ENCODE results near the gene CYP8B1. TPM values are rescaled to one million over a fixed set of nuclear protein-coding genes. Genes with fewer than 3 reads are reported as not detected.
"Not testable (repeated sequence)": the region's sequence is repeated elsewhere in the genome, so short reads cannot be mapped to it uniquely, and the experiment has no call there.

CYP8B1 gene
- total RNA-seq, 1 donor from 2014 or later, result not detected

GRCh38 chr3:42886294-42886822 lies 10.7 kb upstream of the CYP8B1 start:
- Mint-ChIP-seq H3K4me1 (ENCODE audit: low read depth) (peaks cover 39% of the 10 kb centered on the region), H3K9me3 (ENCODE audit: low read depth) (peaks cover 4% of the 10 kb centered on the region), H3K27ac (no peak overlapping the region), H3K27me3 (no peaks in the 10 kb centered on the region), H3K4me3 (ENCODE audit: low read depth) (no peak overlapping the region), H3K36me3 (ENCODE audit: insufficient read depth) (no peaks in the 10 kb centered on the region)
- no peak for TF ChIP-seq CTCF (IDR thresholded peaks at IDR 0.05; ENCODE audit: unreplicated experiment)
- DNase-seq (ENCODE audit: low spot score, unreplicated experiment), result no peak

DNA sequence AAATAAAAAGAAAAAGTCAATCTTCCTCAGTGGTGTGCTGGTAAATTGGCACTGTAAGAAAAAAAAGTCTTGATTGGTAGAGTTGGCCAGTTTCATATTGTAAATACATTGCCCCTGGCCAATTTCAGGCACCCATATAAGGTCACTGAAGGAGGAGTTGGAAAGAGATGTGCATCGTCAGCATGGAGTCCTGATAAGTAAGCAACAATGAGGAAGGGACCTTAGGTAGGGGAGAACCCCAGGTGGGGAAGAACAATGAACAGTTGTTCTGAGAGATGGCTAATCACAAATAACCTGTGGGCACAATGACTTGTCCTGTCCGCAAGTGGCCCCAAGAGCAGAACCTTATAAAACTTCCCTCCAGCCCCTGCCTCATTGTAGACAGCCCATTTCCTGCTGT lies 8.6 kb upstream of the CYP8B1 start:
- Mint-ChIP-seq H3K27ac (no peak overlapping the region), H3K4me3 (ENCODE audit: low read depth) (no peak overlapping the region), H3K27me3 (peaks cover 5% of the 10 kb centered on the region), H3K9me3 (ENCODE audit: low read depth) (no peaks in the 10 kb centered on the region), H3K36me3 (ENCODE audit: insufficient read depth) (no peaks in the 10 kb centered on the region), H3K4me1 (ENCODE audit: low read depth) (peaks cover 32% of the 10 kb centered on the region)
- no peak for TF ChIP-seq CTCF (IDR thresholded peaks at IDR 0.05; ENCODE audit: unreplicated experiment)
- DNase-seq (ENCODE audit: low spot score, unreplicated experiment), result no peak

- not testable (repeated sequence) for DNase-seq (ENCODE audit: low spot score, unreplicated experiment); H3K36me3 Mint-ChIP-seq (ENCODE audit: insufficient read depth); H3K27ac Mint-ChIP-seq; H3K27me3 Mint-ChIP-seq; H3K9me3 Mint-ChIP-seq (ENCODE audit: low read depth); H3K4me3 Mint-ChIP-seq (ENCODE audit: low read depth)
- peaks cover 30% of the 10 kb centered on the region for H3K4me1 Mint-ChIP-seq (ENCODE audit: low read depth)
Observed at GRCh38 chr3:42883251-42883930, 7.7 kb upstream of the CYP8B1 start.

- Mint-ChIP-seq H3K4me1 (ENCODE audit: low read depth) (peaks cover 36% of the 10 kb centered on the region), H3K4me3 (ENCODE audit: low read depth) (peak overlapping the region; percentile 82), H3K9me3 (ENCODE audit: low read depth) (no peaks in the 10 kb centered on the region), H3K27me3 (peaks cover 7% of the 10 kb centered on the region), H3K27ac (peak overlapping the region; percentile 83), H3K36me3 (ENCODE audit: insufficient read depth) (no peaks in the 10 kb centered on the region)
- peak; percentile 76 for DNase-seq (ENCODE audit: low spot score, unreplicated experiment)
- peak; percentile 97 for TF ChIP-seq CTCF (IDR thresholded peaks at IDR 0.05; ENCODE audit: unreplicated experiment)
Observed at GRCh38 chr3:42880601-42881451, 5.1 kb upstream of the CYP8B1 start.

GRCh38 chr3:42880183-42880582 lies 4.5 kb upstream of the CYP8B1 start:
- H3K4me1 Mint-ChIP-seq (ENCODE audit: low read depth), result peaks cover 31% of the 10 kb centered on the region
- H3K4me3 Mint-ChIP-seq (ENCODE audit: low read depth), result peak overlapping the region; percentile 82
- H3K36me3 Mint-ChIP-seq (ENCODE audit: insufficient read depth), result no peaks in the 10 kb centered on the region
- DNase-seq (ENCODE audit: low spot score, unreplicated experiment), result no peak
- TF ChIP-seq CTCF (IDR thresholded peaks at IDR 0.05; ENCODE audit: unreplicated experiment), result no peak
- peaks cover 7% of the 10 kb centered on the region for H3K27me3 Mint-ChIP-seq
- H3K27ac Mint-ChIP-seq, result peak overlapping the region; percentile 18
- H3K9me3 Mint-ChIP-seq (ENCODE audit: low read depth), result no peaks in the 10 kb centered on the region

Data from progenitor cell of endocrine pancreas (in vitro differentiated cells).